Skin of body (tissue), 2 donors: ENCODE results near the gene ARHGAP36. TPM values are rescaled to one million over a fixed set of nuclear protein-coding genes. Genes with fewer than 3 reads are reported as not detected.

ENCODE experiments used
- DNase-seq: peaks from one replicate; lab custom pipeline; 2025; lab: John Stamatoyannopoulos, UW
- total RNA-seq: library from RNA; depleted of rRNA; stranded (reverse); fragments of >200 nt; gene quantifications from one replicate; pipeline ENCODE4 v1.2.3, GENCODE V29; 2014

Gene ARHGAP36
- total RNA-seq, 1 donor from 2014 or later = 31.8 TPM

- DNase-seq = no peak
Observed at GRCh38 chrX:131072871-131073571, 14.9 kb downstream of the ARHGAP36 start.

- no peak for DNase-seq
Observed at GRCh38 chrX:131073607-131074006, 15.5 kb downstream of the ARHGAP36 start.

GRCh38 chrX:131081772-131082740 lies 23.9 kb downstream of the ARHGAP36 start:
- DNase-seq = no peak

GRCh38 chrX:131083510-131084142 lies 25.5 kb downstream of the ARHGAP36 start:
- DNase-seq = no peak

GRCh38 chrX:131084145-131084544 lies 26.0 kb downstream of the ARHGAP36 start:
- DNase-seq = no peak

GRCh38 chrX:131136776-131137175 lies 78.6 kb downstream of the ARHGAP36 start:
- DNase-seq = no peak

- DNase-seq = no peak
Observed at GRCh38 chrX:131139072-131139471, 80.9 kb downstream of the ARHGAP36 start.

Other genes starting within 250 kb of the ARHGAP36 start
- gene ENOX2, start 155.1 kb upstream of the ARHGAP36 start, total RNA-seq = 8.4 TPM
- 6.4 TPM for gene IGSF1, start 231.0 kb downstream of the ARHGAP36 start, total RNA-seq